Panc1 (cell line): ENCODE results near the gene PAX9. TPM values are rescaled to one million over a fixed set of nuclear protein-coding genes. Genes with fewer than 3 reads are reported as not detected.
"Not testable (repeated sequence)": the region's sequence is repeated elsewhere in the genome, so short reads cannot be mapped to it uniquely, and the experiment has no call there.

Experiments used
- ATAC-seq: fragments of 200-7000 bp; cut with Tn5 transposase; 2 replicates; pipeline ENCODE4 v1.9.1; 2020; ENCODE audit warnings: mild to moderate bottlenecking, moderate library complexity
- BruUV-seq: library from RNA; stranded (reverse); fragments of 400-500 nt; replicated peaks from 2 replicates; lab custom pipeline; 2021; lab: Mats Ljungman, UMichigan
- CTCF ChIA-PET: fragments of 300-600 bp; sonication (Branson Sonifier 250); formaldehyde crosslinking; loops from one replicate; lab custom pipeline; 2022; ENCODE audit warnings: antibody characterized with exemption; lab: Charles Lee
- POLR2A ChIA-PET: fragments of 300-600 bp; sonication (Branson Sonifier 250); formaldehyde crosslinking; loops from one replicate; lab custom pipeline; 2022; ENCODE audit warnings: antibody characterized with exemption; lab: Charles Lee
- DNase-seq: peaks from one replicate; pipeline ENCODE4 v3.0.0-alpha.2; 2010; ENCODE audit warnings: low read depth, low spot score
- H3K27ac ChIP-seq: 2 replicates; pipeline ENCODE4 v1.5.1; 2011; ENCODE audit warnings: mild to moderate bottlenecking, low read length, inconsistent platforms
- H3K27me3 ChIP-seq: fragments of 200-500 bp; sonication (Bioruptor generic); 2 replicates; pipeline ENCODE4 v1.6.0; 2014; ENCODE audit warnings: low read length, inconsistent platforms; ENCODE audit not compliant: control insufficient read depth, insufficient read depth
- H3K36me3 ChIP-seq: fragments of 200-500 bp; sonication (Bioruptor generic); 2 replicates; pipeline ENCODE4 v1.5.1; 2014; ENCODE audit warnings: inconsistent platforms, mild to moderate bottlenecking, low read length, moderate library complexity; ENCODE audit not compliant: control insufficient read depth, insufficient read depth
- H3K4me1 ChIP-seq: 2 replicates; pipeline ENCODE4 v1.5.1; 2011; ENCODE audit warnings: inconsistent platforms, mild to moderate bottlenecking, low read length, moderate library complexity; ENCODE audit not compliant: control insufficient read depth, insufficient read depth
- H3K4me3 ChIP-seq, 2 experiments: 2 replicates each; pipeline ENCODE4 v1.5.1; 2011 to 2012; ENCODE audit warnings: low read depth in 2 of 2, low read length in 2 of 2, mild to moderate bottlenecking in 2 of 2, inconsistent platforms in 1 of 2, moderate library complexity in 1 of 2
- H3K9me3 ChIP-seq: fragments of 200-500 bp; sonication (Bioruptor generic); 2 replicates; pipeline ENCODE4 v1.5.1; 2014; ENCODE audit warnings: low read depth, mild to moderate bottlenecking, inconsistent platforms, low read length, moderate library complexity; ENCODE audit not compliant: control insufficient read depth, insufficient read depth
- CTCF ChIP-seq: fragments of 450-650 bp; IDR thresholded peaks from 2 replicates; pipeline ENCODE4 v1.5.1; 2017; ENCODE audit warnings: mild to moderate bottlenecking
- REST ChIP-seq, 2 experiments: IDR thresholded peaks; 2 replicates each; pipeline ENCODE4 v1.6.1; 2011 to 2012; ENCODE audit warnings: low read depth in 2 of 2, control low read depth in 1 of 2, low read length in 1 of 2, mild to moderate bottlenecking in 1 of 2, moderate library complexity in 1 of 2; ENCODE audit not compliant: insufficient read depth in 1 of 2
- SIN3A ChIP-seq: IDR thresholded peaks from 2 replicates; pipeline ENCODE4 v1.6.1; 2012; ENCODE audit warnings: low read depth, mild to moderate bottlenecking, low read length, moderate library complexity, borderline replicate concordance; ENCODE audit not compliant: insufficient read depth
- TCF7L2 ChIP-seq: IDR thresholded peaks from 2 replicates; pipeline ENCODE4 v1.6.1; 2011; ENCODE audit warnings: mild to moderate bottlenecking, low read depth, low read length, inconsistent platforms
- in situ Hi-C: cut with HindIII; loops from 2 replicates; pipeline ENCODE4 v1.10.0; 2016; ENCODE audit warnings: low sequenced_read_pairs, low pct_unique_long_range_greater_than_20kb
- intact Hi-C: fragments of 100-400 bp; cut with micrococcal nuclease; formaldehyde crosslinking; loops from one replicate; pipeline ENCODE4 v1.10.0; 2022; ENCODE audit not compliant: unreplicated experiment
- total RNA-seq: library from RNA; stranded (reverse); gene quantifications from one replicate; pipeline ENCODE4 v1.2.1, GENCODE V29; 2021; ENCODE audit not compliant: unreplicated experiment

Gene PAX9
- total RNA-seq, 1 experiment from 2014 or later: 0.82 TPM

- DNase-seq: no peak
- Histone ChIP-seq H3K4me3 (no peak overlapping the region), H3K4me1 (no peaks in the 10 kb centered on the region), H3K9me3 (no peaks in the 10 kb centered on the region), H3K27ac (no peak overlapping the region), H3K36me3 (no peaks in the 10 kb centered on the region), H3K27me3 (no peaks in the 10 kb centered on the region)
- no TSS peak for BruUV-seq
- ChIA-PET POLR2A (no interaction called here), CTCF (no interaction called here)
- intact Hi-C loops: no loop called here
- in situ Hi-C loops: no loop called here
- no peak for TF ChIP-seq SIN3A
- no peak for TF ChIP-seq TCF7L2
- no peak for TF ChIP-seq REST (IDR thresholded peaks at IDR 0.05; ENCODE audit: insufficient read depth in 1 of 2, low read depth in 2 of 2, low read length in 1 of 2)
- TF ChIP-seq CTCF: no peak
- no peak for ATAC-seq
These were observed 28.8 kb downstream of the PAX9 start for GRCh38 chr14:36690311-36691040.

GRCh38 chr14:36699420-36699819 is 37.8 kb downstream of the PAX9 start:
- intact Hi-C loops, DNase-seq, H3K27me3 ChIP-seq, ATAC-seq, H3K36me3 ChIP-seq, CTCF ChIA-PET, BruUV-seq, H3K9me3 ChIP-seq, in situ Hi-C loops, H3K4me3 ChIP-seq, H3K4me1 ChIP-seq, H3K27ac ChIP-seq, POLR2A ChIA-PET: not testable (repeated sequence)

GRCh38 chr14:36700651-36701050 is 39.0 kb downstream of the PAX9 start:
- intact Hi-C loops: no loop called here
- ATAC-seq (no peak), DNase-seq (no peak)
- Histone ChIP-seq H3K4me1 (no peaks in the 10 kb centered on the region), H3K9me3 (no peaks in the 10 kb centered on the region), H3K4me3 (no peak overlapping the region), H3K27ac (no peak overlapping the region), H3K36me3 (no peaks in the 10 kb centered on the region), H3K27me3 (no peaks in the 10 kb centered on the region)
- ChIA-PET CTCF (no interaction called here), POLR2A (interaction anchor here (0.6 kb wide), 1 partner anchor 24 kb away, joined by 3 read pairs; no protein-coding TSS in a partner anchor)
- in situ Hi-C loops: no loop called here
- TF ChIP-seq SIN3A (no peak), CTCF (no peak), REST (IDR thresholded peaks at IDR 0.05; ENCODE audit: insufficient read depth in 1 of 2, low read depth in 2 of 2, low read length in 1 of 2) (no peak)
- BruUV-seq: no TSS peak
